IPS-20b (cell line): Measurements from ENCODE around the gene EHD4.

Source experiments
- H3K27ac ChIP-seq: one replicate; pipeline ENCODE4 v1.5.1; 2013; ENCODE audit warnings: low read length
- H3K27me3 ChIP-seq: 2 replicates; pipeline ENCODE4 v1.6.1; 2013; ENCODE audit warnings: mild to moderate bottlenecking, low read length, inconsistent platforms; ENCODE audit not compliant: insufficient read depth
- H3K36me3 ChIP-seq: 2 replicates; pipeline ENCODE4 v1.6.1; 2013; ENCODE audit warnings: low read depth, mild to moderate bottlenecking, inconsistent platforms, low read length, moderate library complexity; ENCODE audit not compliant: insufficient read depth
- H3K4me1 ChIP-seq: 2 replicates; pipeline ENCODE4 v1.6.1; 2013; ENCODE audit warnings: mild to moderate bottlenecking, control low read depth, inconsistent platforms, low read length, moderate library complexity; ENCODE audit not compliant: insufficient read depth
- H3K4me3 ChIP-seq: 2 replicates; pipeline ENCODE4 v1.5.1; 2013; ENCODE audit warnings: mild to moderate bottlenecking, low read length, inconsistent platforms
- H3K9ac ChIP-seq: 2 replicates; pipeline ENCODE4 v1.6.1; 2013; ENCODE audit warnings: low read depth, mild to moderate bottlenecking, inconsistent platforms, low read length, moderate library complexity
- H3K9me3 ChIP-seq: 2 replicates; pipeline ENCODE4 v1.6.1; 2013; ENCODE audit warnings: mild to moderate bottlenecking, low read depth, low read length, inconsistent platforms; ENCODE audit not compliant: insufficient read depth

The EHD4 gene

DNA sequence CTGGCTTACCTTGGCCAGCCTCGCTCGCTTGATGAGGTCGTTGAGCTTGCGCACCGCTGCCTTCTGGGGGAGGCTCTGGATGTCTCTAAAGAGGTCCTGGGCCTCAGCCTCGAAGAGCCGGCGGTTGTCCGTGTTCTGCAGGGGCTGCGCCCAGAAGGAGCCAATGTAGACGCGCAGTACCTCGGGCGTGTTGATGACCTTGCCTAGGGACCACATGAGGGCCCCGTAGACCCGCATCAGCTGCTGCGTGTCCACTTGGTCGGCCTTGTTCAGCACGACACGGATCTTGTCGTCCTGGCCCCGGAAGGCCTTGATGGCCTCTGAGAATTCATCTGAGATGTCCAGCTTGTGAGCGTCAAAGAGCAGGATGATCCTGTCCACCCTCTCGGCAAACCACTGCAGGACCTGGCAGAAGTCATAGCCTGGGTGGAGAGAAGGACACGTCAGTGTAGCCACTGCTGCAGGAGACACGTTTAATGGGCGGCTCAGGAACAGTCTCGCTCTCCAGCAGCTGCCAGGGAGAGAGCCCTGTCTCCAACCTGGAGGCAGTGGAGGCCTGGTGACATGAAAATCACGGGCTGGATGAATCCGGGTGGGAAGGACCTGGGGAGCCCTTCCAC lies 53.0 kb downstream of the EHD4 start:
- Histone ChIP-seq H3K4me1 (no peaks in the 10 kb centered on the region), H3K36me3 (peaks cover 50% of the 10 kb centered on the region), H3K27ac (no peak overlapping the region), H3K27me3 (no peaks in the 10 kb centered on the region), H3K4me3 (no peak overlapping the region), H3K9me3 (no peaks in the 10 kb centered on the region), H3K9ac (no peak overlapping the region)

DNA sequence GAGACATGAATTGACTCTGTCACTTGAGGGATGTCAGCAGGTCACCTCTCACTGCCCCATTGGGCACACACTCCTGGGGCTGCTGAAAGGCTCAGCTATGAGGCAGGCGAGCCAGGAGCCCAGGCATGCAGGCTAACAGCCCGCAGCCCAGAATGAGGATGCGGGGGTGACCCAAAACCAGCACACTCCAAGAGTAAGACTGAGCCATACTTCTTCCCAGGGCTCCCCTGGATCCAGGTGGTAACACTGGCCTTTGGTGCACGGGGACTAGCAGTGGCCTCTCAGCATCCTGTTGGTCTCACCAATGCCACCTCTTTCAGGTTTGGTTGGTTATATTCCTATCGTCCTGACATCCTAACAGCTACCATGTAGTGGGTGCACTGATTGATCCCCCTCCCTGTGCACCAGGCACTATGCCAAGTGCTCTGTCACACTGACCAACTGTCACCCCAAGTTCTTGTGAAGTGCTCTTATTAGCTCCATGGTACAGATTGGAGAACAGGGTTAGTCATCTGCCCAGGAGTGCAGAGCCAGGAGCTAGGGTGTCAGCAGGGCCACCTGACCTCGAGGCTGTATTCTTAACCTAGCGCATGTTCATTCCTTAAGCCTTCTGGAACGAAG lies 53.7 kb downstream of the EHD4 start:
- Histone ChIP-seq H3K27ac (no peak overlapping the region), H3K36me3 (peaks cover 50% of the 10 kb centered on the region), H3K9ac (no peak overlapping the region), H3K4me1 (no peaks in the 10 kb centered on the region), H3K27me3 (no peaks in the 10 kb centered on the region), H3K9me3 (no peaks in the 10 kb centered on the region), H3K4me3 (no peak overlapping the region)

DNA sequence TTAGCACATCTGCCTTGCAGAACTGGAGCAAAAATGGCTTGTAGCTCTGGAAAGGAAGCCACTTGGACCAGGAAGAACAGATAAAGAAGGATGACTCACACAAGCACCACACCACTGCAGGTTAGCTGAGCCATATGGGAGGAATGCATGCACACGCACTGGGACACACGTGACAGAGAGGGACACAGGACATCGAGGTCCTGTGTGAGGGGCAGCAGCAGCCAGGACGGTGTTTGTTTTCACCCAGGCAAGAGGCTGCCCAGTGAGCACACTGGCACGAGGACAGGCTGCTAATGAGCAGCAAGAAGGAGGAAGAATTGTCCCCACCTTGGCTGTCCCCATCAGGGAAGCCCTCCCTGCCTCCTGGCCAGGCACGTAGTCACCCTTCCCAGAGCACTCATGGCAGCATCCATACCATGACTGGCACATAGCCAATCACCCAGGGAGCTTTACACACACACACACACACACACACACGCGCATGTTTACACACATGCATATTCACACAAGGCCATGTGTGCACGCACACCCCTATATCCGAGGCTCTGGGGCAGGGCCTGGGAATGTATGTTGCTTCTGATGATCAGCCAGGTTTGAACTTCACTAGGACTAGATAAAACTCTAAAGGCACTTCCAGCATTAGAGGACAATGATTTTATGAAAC lies 54.5 kb downstream of the EHD4 start:
- H3K9ac ChIP-seq: no peak overlapping the region
- no peak overlapping the region for H3K27ac ChIP-seq
- no peaks in the 10 kb centered on the region for H3K4me1 ChIP-seq

DNA sequence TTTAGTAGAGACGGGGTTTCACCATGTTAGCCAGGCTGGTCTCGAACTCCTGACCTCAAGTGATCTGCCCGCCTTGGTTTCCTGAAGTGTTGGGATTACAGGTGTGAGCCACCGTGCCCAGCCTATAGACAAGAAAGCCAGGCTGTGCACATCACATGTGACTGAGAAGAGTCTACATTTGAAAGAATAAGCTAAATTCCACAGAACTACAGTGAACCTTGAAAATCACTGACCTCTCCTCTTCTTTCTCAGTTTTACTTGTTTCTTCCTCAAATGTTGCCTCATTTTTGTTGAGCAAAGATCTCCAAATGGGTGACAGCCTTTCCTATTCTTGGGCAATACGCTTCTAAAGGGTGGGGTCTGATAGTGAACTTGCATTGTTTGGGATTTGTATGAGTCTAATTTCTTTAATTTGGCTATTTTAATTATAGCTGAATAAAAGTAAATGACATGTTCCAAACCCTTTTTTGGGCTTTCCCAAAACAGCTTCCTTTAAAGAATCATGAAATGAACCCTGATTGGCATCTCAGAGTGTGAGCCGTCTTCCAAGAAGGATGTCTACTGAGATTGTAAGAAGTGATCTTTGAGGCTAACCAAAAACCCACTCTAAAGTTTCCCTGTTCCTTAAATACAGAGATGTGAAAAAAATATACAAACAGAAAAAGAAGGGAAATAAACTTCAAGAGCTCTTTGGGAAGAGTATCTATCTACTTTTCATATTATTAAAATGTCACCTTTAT lies 56.9 kb downstream of the EHD4 start:
- Histone ChIP-seq H3K9me3 (no peaks in the 10 kb centered on the region), H3K4me3 (no peak overlapping the region), H3K4me1 (no peaks in the 10 kb centered on the region), H3K36me3 (peaks cover 61% of the 10 kb centered on the region), H3K9ac (no peak overlapping the region), H3K27me3 (no peaks in the 10 kb centered on the region), H3K27ac (no peak overlapping the region)

More for the DNA sequence above, 54.5 kb downstream of the EHD4 start:
- Histone ChIP-seq H3K36me3 (peaks cover 55% of the 10 kb centered on the region), H3K4me3 (no peak overlapping the region), H3K27me3 (no peaks in the 10 kb centered on the region), H3K9me3 (no peaks in the 10 kb centered on the region)

DNA sequence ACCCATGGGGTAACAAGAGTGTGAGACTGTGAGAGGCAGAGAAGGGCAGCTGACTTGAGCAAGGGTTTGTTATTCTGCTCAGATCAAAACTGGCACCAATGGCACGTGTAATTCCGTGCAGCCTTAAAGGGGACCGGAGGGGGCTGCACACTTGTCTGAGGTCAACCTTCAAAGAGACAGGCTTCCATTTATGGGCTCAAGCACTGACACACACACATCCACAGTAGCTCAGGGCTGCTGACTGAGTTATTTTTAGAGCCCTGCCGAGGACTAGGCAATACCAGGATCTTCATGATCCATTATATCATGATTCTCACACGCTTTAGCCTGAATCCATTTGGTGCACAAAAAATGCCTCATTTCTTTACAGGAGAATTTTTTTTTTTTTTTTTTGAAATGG lies 57.9 kb downstream of the EHD4 start:
- Histone ChIP-seq H3K4me1 (no peaks in the 10 kb centered on the region), H3K27ac (no peak overlapping the region), H3K4me3 (no peak overlapping the region), H3K9me3 (no peaks in the 10 kb centered on the region), H3K36me3 (peaks cover 64% of the 10 kb centered on the region), H3K9ac (no peak overlapping the region), H3K27me3 (no peaks in the 10 kb centered on the region)

DNA sequence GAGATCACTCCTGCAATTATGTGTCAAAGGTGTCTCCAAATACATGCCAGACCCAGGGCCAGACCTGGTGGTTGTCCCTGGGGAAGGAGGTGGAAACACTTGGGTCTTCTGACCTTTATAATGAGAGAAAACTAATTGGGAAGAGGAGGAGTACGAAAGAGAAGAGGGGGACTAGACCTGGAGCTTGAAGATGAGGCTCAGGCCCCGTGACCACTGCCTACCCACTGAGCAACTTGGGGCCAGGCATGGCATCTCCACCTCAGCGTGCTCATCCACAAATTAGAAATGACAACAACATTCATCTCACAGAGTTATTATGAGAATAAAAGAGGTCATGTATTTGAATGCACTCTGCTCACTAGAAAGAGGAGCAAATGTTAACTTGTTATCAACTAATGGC lies 59.1 kb downstream of the EHD4 start:
- no peaks in the 10 kb centered on the region for H3K4me1 ChIP-seq
- no peaks in the 10 kb centered on the region for H3K27me3 ChIP-seq
- H3K9ac ChIP-seq: no peak overlapping the region
- H3K9me3 ChIP-seq: no peaks in the 10 kb centered on the region
- H3K36me3 ChIP-seq: peaks cover 64% of the 10 kb centered on the region
- no peak overlapping the region for H3K4me3 ChIP-seq
- H3K27ac ChIP-seq: no peak overlapping the region

DNA sequence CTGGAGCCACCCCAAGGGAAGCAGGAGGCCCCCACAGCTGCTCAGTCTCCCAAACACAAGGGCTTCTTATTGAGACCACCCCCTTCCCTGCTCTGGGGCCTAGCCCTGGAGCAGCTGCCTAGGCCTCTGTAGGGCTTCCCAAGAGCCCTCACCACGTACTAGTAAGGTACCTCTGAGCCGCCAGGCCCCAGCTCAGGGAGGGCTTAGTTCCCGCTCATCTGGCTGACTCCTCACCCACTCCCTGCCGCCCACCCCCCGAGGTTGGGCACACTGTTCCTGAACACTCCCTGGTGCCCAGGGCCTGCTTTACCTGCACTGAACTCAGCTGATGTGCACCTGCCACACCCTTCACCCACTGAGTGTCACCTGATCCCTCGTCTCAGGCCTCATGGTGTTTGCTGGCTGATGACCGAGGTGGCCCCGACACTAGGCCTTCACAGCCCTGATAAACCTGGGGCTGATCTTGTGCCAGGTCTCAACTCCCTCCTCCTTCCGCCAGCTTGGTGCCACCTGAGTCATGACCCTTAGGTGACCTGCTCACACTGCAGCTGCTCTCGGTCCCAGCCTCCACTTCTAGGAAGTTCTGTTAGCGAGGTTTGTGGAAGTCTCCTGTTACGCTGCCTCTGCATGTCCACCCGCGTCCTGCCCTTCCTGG lies 60.5 kb downstream of the EHD4 start:
- peaks cover 66% of the 10 kb centered on the region for H3K36me3 ChIP-seq
- no peaks in the 10 kb centered on the region for H3K4me1 ChIP-seq
- H3K27ac ChIP-seq: no peak overlapping the region
- H3K27me3 ChIP-seq: no peaks in the 10 kb centered on the region
- no peaks in the 10 kb centered on the region for H3K9me3 ChIP-seq
- no peak overlapping the region for H3K9ac ChIP-seq
- H3K4me3 ChIP-seq: no peak overlapping the region

DNA sequence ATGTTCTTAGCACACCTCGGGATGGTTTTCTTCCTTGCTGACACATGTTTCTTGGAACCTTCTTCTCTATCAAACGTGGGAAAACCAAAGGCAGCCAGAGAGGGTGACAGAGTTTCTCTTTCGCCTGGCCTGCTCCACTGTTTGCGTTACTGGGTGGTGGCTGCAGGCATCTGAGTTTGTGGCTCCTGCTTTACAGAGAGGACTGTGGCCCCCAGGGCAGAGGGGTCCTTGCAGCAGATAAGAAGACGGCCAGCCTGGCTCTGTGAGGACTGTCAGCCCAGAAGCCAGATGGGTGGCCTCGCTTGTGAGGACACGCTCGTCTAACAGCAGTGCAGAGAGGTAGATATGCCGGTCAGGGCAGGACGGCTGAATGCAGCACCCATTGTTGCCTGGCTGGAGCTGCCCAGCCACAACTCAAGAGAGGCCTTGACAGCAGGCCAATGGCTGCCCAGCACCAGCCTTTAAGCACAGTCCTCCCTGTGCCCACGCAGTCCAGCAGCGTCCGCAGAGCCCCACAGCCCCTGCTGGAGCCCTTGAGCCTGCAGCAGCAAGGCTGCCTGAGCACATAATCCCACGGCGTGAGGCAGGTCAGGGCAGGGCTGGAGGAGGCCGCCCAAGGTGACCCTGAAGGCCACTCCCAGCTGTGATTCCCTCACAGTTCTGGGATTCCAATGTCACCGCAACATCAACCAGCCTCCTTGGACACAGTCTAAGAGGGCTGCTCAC lies 63.5 kb downstream of the EHD4 start:
- Histone ChIP-seq H3K4me1 (no peaks in the 10 kb centered on the region), H3K9ac (no peak overlapping the region), H3K4me3 (no peak overlapping the region), H3K36me3 (peaks cover 50% of the 10 kb centered on the region), H3K27me3 (no peaks in the 10 kb centered on the region), H3K27ac (no peak overlapping the region), H3K9me3 (no peaks in the 10 kb centered on the region)

DNA sequence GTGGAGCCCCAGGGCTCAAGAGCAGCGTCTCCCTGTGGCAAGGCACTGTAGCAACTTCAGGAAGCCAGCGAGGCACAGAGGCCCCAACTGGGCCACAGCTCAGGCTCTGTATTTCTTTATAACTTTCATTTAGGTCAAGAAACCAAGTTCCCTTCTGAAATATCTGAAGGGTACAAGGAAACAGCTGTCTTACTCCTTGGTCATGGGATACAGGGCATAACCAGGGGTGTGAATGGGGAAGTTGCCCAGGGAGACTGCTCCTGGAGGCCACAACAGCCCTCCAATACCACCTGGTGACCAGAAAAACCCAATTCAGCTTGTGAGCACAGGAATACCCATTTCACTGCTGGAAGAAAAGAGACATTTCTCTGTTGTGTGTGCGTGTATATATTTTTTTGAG lies 65.2 kb downstream of the EHD4 start:
- H3K9ac ChIP-seq: no peak overlapping the region
- no peaks in the 10 kb centered on the region for H3K27me3 ChIP-seq
- no peaks in the 10 kb centered on the region for H3K4me1 ChIP-seq
- H3K9me3 ChIP-seq: no peaks in the 10 kb centered on the region
- H3K36me3 ChIP-seq: peaks cover 41% of the 10 kb centered on the region
- no peak overlapping the region for H3K27ac ChIP-seq
- H3K4me3 ChIP-seq: no peak overlapping the region

DNA sequence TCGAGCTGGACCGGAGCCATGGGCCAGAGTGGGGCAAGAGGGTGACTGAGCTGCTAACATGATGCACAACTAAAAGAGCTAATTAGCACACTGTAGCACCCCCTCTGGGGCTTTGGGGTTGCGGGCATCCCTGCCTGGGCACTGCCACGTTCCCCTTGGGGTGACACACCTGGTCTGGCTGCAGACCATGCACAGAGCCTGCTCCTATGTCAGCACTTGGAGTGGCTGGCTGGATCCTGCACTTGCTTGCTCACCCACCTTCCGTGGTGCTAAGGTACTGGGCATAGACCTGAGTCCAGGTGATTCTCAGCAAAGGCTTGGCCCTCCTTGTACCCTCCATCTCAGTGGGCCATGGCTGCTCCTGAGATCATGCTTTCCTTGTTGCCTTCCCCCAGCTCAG lies 65.7 kb downstream of the EHD4 start:
- H3K9ac ChIP-seq: no peak overlapping the region
- no peak overlapping the region for H3K4me3 ChIP-seq
- H3K27me3 ChIP-seq: no peaks in the 10 kb centered on the region
- H3K4me1 ChIP-seq: no peaks in the 10 kb centered on the region
- H3K27ac ChIP-seq: no peak overlapping the region
- no peaks in the 10 kb centered on the region for H3K9me3 ChIP-seq
- peaks cover 41% of the 10 kb centered on the region for H3K36me3 ChIP-seq
